OCI-LY3 (cell line): Measurements from ENCODE around the gene CSF3R.

Experiments used
- CTCF ChIP-seq: fragments of 200-600, 300-600 bp; sonication (generic); IDR thresholded peaks from 2 replicates; pipeline ENCODE4 v1.5.1; 2014; ENCODE audit warnings: antibody characterized with exemption, low read length, low read depth
- EZH2phosphoT487 ChIP-seq: fragments of 200-600 bp; shearing (Covaris generic); IDR thresholded peaks from 2 replicates; pipeline ENCODE4 v1.6.1; 2018; ENCODE audit warnings: antibody characterized with exemption, mixed run types, low read depth

- TF ChIP-seq EZH2phosphoT487 (no peak), CTCF (no peak)
These were observed 42.5 kb upstream of the CSF3R start for GRCh38 chr1:36525166-36525565.
